ENCODE measurements around the gene TMEM147. TPM values are rescaled to one million over a fixed set of nuclear protein-coding genes. Genes with fewer than 3 reads are reported as not detected.

TMEM147 gene
- total and polyA plus RNA-seq, 2 donors (not counting 3 experiments of a cell fraction or from before 2014, with no cell fraction given): 75.8 to 214 TPM

DNA sequence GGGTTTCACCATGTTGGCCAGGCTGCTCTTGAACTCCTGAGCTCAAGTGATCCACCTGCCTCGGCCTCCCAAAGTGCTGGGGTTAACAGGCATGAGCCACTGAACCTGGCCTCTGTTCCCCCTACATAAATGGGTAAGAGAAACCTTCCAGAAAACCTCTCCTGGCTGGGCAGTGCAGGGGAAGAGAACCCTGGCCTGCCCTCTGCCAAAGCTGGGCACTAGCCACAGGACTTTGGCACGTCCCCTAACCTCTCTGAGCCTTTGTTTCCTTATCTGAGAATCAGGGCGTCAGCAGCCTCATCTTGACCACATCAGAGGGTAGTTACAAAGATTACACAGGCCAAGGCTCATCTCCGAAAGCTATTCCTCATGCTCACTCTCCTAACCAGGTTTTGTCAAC, 19.6 kb upstream of the TMEM147 start:
- no peak for TF ChIP-seq JUN (IDR thresholded peaks at IDR 0.05; ENCODE audit: borderline replicate concordance, insufficient read depth, insufficient read length, low read depth)
- no peak for TF ChIP-seq FOS (IDR thresholded peaks at IDR 0.05; ENCODE audit: borderline replicate concordance, insufficient read depth, low read length)
- TF ChIP-seq, protein P1, sequence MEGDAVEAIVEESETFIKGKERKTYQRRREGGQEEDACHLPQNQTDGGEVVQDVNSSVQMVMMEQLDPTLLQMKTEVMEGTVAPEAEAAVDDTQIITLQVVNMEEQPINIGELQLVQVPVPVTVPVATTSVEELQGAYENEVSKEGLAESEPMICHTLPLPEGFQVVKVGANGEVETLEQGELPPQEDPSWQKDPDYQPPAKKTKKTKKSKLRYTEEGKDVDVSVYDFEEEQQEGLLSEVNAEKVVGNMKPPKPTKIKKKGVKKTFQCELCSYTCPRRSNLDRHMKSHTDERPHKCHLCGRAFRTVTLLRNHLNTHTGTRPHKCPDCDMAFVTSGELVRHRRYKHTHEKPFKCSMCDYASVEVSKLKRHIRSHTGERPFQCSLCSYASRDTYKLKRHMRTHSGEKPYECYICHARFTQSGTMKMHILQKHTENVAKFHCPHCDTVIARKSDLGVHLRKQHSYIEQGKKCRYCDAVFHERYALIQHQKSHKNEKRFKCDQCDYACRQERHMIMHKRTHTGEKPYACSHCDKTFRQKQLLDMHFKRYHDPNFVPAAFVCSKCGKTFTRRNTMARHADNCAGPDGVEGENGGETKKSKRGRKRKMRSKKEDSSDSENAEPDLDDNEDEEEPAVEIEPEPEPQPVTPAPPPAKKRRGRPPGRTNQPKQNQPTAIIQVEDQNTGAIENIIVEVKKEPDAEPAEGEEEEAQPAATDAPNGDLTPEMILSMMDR (IDR thresholded peaks at IDR 0.05; ENCODE audit: extremely low read depth in 1 of 2, insufficient read depth in 1 of 2, low read depth in 1 of 2, low read length in 2 of 2): no peak
- TF ChIP-seq GATA2 (IDR thresholded peaks at IDR 0.05; ENCODE audit: insufficient read depth, insufficient read length, low read depth, low read length): no peak
- TF ChIP-seq, protein P2, sequence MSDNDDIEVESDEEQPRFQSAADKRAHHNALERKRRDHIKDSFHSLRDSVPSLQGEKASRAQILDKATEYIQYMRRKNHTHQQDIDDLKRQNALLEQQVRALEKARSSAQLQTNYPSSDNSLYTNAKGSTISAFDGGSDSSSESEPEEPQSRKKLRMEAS (IDR thresholded peaks at IDR 0.05; ENCODE audit: insufficient read depth, insufficient read length): no peak
- H3K9me3 ChIP-seq (replicated peaks; ENCODE audit: control insufficient read depth, insufficient read depth, low read length): no peaks in the 10 kb centered on the region
- H3K4me1 ChIP-seq (ENCODE audit: control insufficient read depth, extremely low read depth, insufficient read depth, low read length): no peaks in the 10 kb centered on the region
- ChIA-PET POLR2A (no interaction called here), CTCF (interaction anchor here (0.9 kb wide), 1 partner anchor 13 kb away, joined by 3 read pairs; no protein-coding TSS in a partner anchor)
- BruUV-seq (replicated peaks): no TSS peak
- intact Hi-C loops (cut with micrococcal nuclease): no loop called here
- dilution Hi-C loops (cut with MboI; ENCODE audit: extremely low pct_ligation_motif_present, low sequenced_read_pairs): no loop called here
- DNase-seq (ENCODE audit: low read depth, low spot score) (no peak), FAIRE-seq (no peak)
- no peak overlapping the region for H3K4me3 ChIP-seq (replicated peaks in 1 of 3; ENCODE audit: insufficient read depth in 1 of 3, low read depth in 1 of 3, low read length in 3 of 3)
- H3K27ac ChIP-seq (ENCODE audit: insufficient read depth, low read depth, low read length): no peak overlapping the region
- no peak overlapping the region for H3K9ac ChIP-seq (replicated peaks; ENCODE audit: extremely low read depth, insufficient read depth, low read length)
- no peaks in the 10 kb centered on the region for H3K36me3 ChIP-seq (ENCODE audit: control insufficient read depth in 2 of 2, extremely low read depth in 1 of 2, insufficient read depth in 2 of 2, low read length in 2 of 2)
- no peaks in the 10 kb centered on the region for H3K9me1 ChIP-seq (replicated peaks; ENCODE audit: control insufficient read depth, extremely low read depth, insufficient read depth, low read length)
- no peaks in the 10 kb centered on the region for H3K79me2 ChIP-seq (ENCODE audit: control insufficient read depth, insufficient read depth, low read length)
- H4K20me1 ChIP-seq (replicated peaks; ENCODE audit: control insufficient read depth, extremely low read depth, insufficient read depth, low read length): no peaks in the 10 kb centered on the region
- peaks cover 4 to 9% of the 10 kb centered on the region in 2 experiments for H3K27me3 ChIP-seq (ENCODE audit: control insufficient read depth in 2 of 2, insufficient read depth in 2 of 2, low read length in 2 of 2)
- H2AFZ ChIP-seq (ENCODE audit: low read depth, low read length): no peak overlapping the region
- no peak overlapping the region for H3K4me2 ChIP-seq (ENCODE audit: insufficient read depth, low read length)
